ENCODE data around the gene EXOG. TPM values are rescaled to one million over a fixed set of nuclear protein-coding genes. Genes with fewer than 3 reads are reported as not detected.
A peak's percentile ranks its signal among the peaks of the same experiment; 100 is the strongest.

EXOG gene
- total RNA-seq, 2 donors from 2014 or later, result 15.9 to 23.8 TPM

DNA sequence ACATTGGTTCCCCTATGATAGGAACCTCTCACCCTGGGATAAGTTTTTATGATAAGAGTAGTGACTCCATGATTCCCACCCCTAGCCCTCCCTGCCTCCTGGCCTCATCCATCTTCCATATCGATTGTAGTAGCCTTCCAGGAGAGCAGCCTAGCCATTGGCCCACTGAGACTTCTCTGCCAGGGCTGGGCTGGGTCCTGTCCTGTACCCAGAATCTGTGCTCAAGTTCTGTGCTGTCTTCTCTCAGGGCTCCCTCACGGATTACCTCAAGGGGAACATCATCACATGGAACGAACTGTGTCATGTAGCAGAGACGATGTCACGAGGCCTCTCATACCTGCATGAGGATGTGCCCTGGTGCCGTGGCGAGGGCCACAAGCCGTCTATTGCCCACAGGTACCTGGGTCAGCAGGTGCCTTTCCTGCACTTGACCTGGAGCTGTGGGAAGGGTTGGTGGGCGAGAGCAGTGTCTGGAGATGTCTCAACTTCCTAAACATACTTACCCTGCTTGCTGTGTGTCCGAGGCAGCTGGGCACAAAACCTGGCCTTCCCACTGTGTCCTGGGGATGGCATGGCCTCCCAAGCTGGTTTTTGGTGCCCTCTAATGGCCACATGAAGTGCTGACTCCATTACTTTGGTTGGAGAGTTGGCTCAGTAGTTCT, 16.6 kb upstream of the EXOG start:
- ATAC-seq (replicated peaks), result peak; percentile 78
- H3K27ac Mint-ChIP-seq, result no peak overlapping the region
- peaks cover 2% of the 10 kb centered on the region for H3K4me1 Mint-ChIP-seq
- no peak overlapping the region for H3K4me3 Mint-ChIP-seq
- no peaks in the 10 kb centered on the region for H3K27me3 Mint-ChIP-seq
- H3K36me3 Mint-ChIP-seq (ENCODE audit: low read depth), result peaks cover 44% of the 10 kb centered on the region
- H3K9me3 Mint-ChIP-seq, result no peaks in the 10 kb centered on the region

DNA sequence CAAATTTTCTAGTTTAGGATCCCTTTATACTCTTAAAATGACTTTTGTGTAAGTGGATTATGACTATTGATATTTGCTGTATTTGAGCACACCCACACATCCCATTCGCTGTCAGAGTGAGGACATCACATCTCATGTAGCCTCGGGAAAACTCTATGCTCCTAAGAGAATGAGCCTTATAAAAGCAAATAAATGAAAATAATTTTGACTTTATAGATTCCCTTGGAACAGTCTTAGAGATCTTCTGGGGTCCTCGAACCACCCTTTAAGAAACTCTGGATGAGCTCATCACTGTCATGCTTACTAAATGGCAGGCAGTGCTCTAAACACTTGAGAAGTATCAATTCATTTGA, 16.1 kb upstream of the EXOG start:
- Mint-ChIP-seq H3K4me3 (no peak overlapping the region), H3K27ac (no peak overlapping the region), H3K27me3 (no peaks in the 10 kb centered on the region), H3K36me3 (ENCODE audit: low read depth) (peaks cover 49% of the 10 kb centered on the region), H3K9me3 (no peaks in the 10 kb centered on the region), H3K4me1 (peaks cover 3% of the 10 kb centered on the region)
- no peak for ATAC-seq (replicated peaks)

DNA sequence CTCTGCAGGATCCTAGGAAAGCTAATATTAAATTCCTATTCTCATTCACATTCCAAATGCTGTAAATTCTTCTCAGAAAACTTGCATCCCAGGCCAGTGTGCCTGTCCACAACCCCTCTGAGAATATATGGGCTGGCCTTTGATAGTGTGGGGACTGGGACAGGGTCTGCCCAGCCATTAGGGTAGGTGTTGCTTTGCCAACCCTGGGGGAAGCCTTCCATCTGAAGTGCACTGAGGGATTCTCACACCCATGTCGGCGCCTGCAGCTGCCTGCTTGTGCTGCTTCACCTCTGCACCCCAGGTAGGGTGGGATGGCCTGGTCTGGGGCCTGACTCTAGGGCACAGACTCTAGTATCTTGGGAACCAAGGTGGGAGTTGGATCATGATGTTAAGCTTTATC, 15.2 kb upstream of the EXOG start:
- H3K4me3 Mint-ChIP-seq, result no peak overlapping the region
- H3K4me1 Mint-ChIP-seq, result peaks cover 4% of the 10 kb centered on the region
- H3K9me3 Mint-ChIP-seq, result no peaks in the 10 kb centered on the region
- no peaks in the 10 kb centered on the region for H3K27me3 Mint-ChIP-seq
- no peak overlapping the region for H3K27ac Mint-ChIP-seq
- H3K36me3 Mint-ChIP-seq (ENCODE audit: low read depth), result peaks cover 53% of the 10 kb centered on the region
- no peak for ATAC-seq (replicated peaks)

DNA sequence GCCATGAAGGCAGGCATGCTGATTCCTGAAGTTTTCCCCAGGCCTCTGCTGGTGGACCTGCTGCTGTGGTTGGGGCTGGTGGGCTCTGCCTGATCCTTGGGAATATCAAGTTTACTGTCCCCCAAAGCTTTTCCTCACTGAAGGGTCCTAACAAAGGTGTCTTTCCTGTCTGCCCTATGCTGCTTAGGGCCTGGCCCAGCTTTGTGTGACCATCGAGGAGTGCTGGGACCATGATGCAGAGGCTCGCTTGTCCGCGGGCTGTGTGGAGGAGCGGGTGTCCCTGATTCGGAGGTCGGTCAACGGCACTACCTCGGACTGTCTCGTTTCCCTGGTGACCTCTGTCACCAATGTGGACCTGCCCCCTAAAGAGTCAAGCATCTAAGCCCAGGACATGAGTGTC, 13.2 kb upstream of the EXOG start:
- Mint-ChIP-seq H3K27me3 (no peaks in the 10 kb centered on the region), H3K4me3 (no peak overlapping the region), H3K36me3 (ENCODE audit: low read depth) (peaks cover 53% of the 10 kb centered on the region), H3K27ac (no peak overlapping the region), H3K4me1 (peaks cover 7% of the 10 kb centered on the region), H3K9me3 (no peaks in the 10 kb centered on the region)
- no peak for ATAC-seq (replicated peaks)

DNA sequence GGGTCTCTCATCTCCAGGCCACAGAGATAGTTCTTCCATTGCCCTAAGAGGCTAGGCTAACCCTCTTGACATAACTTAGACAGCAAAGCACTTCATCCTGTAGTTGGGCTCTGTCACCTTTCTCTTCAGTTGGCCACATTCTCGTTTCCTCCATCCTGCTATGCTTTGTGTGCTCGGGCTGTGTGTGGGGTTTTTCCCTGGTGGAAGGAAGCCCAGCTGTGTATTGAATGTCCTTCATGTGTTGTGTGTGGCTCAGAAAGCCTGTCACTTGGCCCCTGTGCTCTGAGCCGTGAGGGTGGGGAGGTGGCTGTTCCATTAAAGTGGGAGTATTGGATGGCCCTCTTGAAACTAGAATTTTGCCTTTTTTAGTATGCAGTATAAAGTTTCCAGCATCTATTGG, 8.8 kb upstream of the EXOG start:
- H3K27me3 Mint-ChIP-seq, result no peaks in the 10 kb centered on the region
- ATAC-seq (replicated peaks), result no peak

DNA sequence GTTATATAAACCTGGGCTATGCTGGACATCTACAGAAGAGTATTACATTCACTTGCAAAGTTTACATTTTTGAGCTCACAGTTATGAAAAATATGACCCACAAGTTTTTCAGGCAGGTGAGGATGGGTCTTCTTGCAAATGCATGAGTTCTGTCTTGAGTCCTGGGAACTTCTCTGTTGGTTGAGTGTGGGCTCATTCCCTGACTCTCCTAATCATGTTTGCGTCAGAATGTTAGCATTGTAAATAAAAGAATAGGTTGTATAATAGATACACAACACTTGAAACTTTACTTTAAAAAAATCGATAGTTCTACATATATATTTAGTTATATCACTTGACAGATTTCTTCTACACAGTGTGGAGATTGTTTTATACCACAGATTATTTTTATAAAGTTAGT, 7.2 kb upstream of the EXOG start:
- Mint-ChIP-seq H3K4me3 (no peak overlapping the region), H3K4me1 (peaks cover 7% of the 10 kb centered on the region), H3K27me3 (no peaks in the 10 kb centered on the region), H3K9me3 (no peaks in the 10 kb centered on the region), H3K36me3 (ENCODE audit: low read depth) (peaks cover 10% of the 10 kb centered on the region), H3K27ac (no peak overlapping the region)
- no peak for ATAC-seq (replicated peaks)

More for the DNA sequence above, 8.8 kb upstream of the EXOG start:
- H3K4me3 Mint-ChIP-seq, result no peak overlapping the region
- peaks cover 26% of the 10 kb centered on the region for H3K36me3 Mint-ChIP-seq (ENCODE audit: low read depth)
- H3K4me1 Mint-ChIP-seq, result peaks cover 7% of the 10 kb centered on the region
- peak overlapping the region; percentile 48 for H3K27ac Mint-ChIP-seq
- no peaks in the 10 kb centered on the region for H3K9me3 Mint-ChIP-seq

DNA sequence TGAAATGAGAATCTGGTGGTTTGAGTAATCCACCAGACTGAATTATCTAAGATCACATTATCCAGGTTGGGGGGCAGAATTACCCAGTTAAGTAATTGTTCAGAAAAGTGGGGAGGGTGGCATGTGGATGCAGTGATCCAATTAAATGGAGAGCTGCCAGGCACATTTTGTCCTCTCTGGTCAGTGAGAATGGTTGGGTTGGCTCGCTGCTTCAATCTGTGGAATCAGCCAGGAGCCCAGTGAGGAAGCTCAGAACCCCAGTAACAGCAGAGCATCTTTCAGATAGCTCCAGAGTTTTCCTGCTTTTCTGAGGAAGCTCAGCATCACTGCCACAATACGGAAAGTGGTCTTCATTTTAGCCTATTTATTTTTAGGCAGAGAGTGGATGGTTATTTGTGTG, 6.4 kb upstream of the EXOG start:
- no peak for ATAC-seq (replicated peaks)
- no peak overlapping the region for H3K27ac Mint-ChIP-seq
- peaks cover 7% of the 10 kb centered on the region for H3K36me3 Mint-ChIP-seq (ENCODE audit: low read depth)
- no peaks in the 10 kb centered on the region for H3K27me3 Mint-ChIP-seq
- H3K4me1 Mint-ChIP-seq, result peaks cover 7% of the 10 kb centered on the region
- H3K9me3 Mint-ChIP-seq, result no peaks in the 10 kb centered on the region
- no peak overlapping the region for H3K4me3 Mint-ChIP-seq

DNA sequence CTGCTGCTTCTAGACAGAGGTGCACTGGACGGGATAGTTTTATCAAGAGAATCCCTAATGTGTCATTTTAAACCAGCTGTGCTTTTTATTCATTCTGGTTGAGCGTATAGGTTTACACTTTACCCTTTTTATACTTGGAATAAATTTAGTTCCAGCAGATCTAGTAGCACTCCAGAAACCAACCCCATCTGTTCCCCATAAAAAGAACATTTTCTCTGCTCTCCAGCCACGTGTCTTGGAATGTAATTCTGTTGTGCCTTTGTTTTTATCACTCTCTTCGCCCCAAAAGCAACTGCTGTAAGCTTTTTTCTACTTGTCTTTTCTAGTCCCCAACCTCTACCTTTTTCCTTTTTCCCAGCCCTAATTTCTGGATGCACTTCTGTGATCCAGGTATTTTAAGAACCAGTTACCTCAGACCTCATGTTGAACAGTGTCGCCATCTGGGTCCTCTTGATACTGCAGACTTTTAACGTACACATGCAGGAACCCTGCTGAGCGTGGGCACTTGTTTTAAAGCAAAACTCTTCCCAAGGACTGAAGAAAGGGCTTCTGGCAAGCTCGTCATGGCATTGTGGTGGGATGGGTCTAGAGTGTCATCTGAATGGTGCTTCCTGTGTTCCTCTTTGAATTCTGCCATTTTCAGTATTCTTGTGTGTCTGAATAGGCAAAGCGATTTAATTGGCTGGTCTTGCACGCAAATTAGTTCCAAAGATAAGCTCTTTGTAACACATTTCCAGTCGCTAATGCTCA, 5.7 kb upstream of the EXOG start:
- Mint-ChIP-seq H3K27ac (no peak overlapping the region), H3K36me3 (ENCODE audit: low read depth) (no peaks in the 10 kb centered on the region), H3K9me3 (no peaks in the 10 kb centered on the region), H3K4me1 (peaks cover 3% of the 10 kb centered on the region), H3K27me3 (no peaks in the 10 kb centered on the region), H3K4me3 (no peak overlapping the region)
- ATAC-seq (replicated peaks), result no peak

DNA sequence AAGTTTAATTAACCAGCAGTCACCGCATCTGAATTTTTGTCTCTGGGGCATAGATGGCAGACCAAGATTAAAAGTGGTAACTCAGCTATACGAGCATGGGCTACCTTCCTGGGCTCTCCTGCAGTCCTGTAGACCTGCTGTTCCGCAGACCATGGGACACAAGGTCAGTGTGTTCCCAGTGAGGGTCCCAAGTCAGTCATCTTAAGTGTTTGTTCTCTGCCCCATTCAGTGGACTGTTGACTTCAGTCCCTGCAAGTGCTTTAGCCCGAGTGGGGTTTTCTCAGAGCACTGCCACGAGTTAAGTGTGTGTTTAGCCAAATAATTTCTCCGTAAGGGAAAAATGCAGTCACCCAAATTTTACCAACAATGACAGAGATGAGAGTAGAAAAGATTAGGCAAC, 4.9 kb upstream of the EXOG start:
- no peak for ATAC-seq (replicated peaks)
- no peak overlapping the region for H3K27ac Mint-ChIP-seq
- H3K4me3 Mint-ChIP-seq, result no peak overlapping the region
- H3K36me3 Mint-ChIP-seq (ENCODE audit: low read depth), result no peaks in the 10 kb centered on the region
- H3K4me1 Mint-ChIP-seq, result peaks cover 3% of the 10 kb centered on the region
- H3K9me3 Mint-ChIP-seq, result no peaks in the 10 kb centered on the region
- no peaks in the 10 kb centered on the region for H3K27me3 Mint-ChIP-seq

DNA sequence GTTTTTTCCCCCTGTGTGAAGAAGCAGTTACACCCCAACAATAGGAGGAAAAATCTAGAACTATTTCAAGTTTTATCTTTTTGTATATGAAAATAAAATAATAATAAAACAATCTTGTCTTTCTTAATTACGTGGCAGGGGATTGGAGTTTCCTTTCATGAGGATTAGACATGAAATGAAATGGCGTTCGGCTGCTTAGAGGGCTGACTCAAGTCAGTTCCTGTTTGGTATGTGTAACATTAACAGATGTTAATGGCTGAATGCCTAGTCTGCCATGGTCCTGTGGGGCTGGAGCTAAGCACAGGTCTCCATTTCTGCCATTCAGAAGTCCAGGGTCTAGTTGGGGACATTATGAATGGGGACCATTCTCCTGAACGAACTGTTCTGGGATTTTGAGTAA, 3.1 kb upstream of the EXOG start:
- no peak for ATAC-seq (replicated peaks)
- H3K9me3 Mint-ChIP-seq, result no peaks in the 10 kb centered on the region
- no peaks in the 10 kb centered on the region for H3K27me3 Mint-ChIP-seq
- peaks cover 8% of the 10 kb centered on the region for H3K36me3 Mint-ChIP-seq (ENCODE audit: low read depth)
- no peak overlapping the region for H3K4me3 Mint-ChIP-seq
- no peaks in the 10 kb centered on the region for H3K4me1 Mint-ChIP-seq
- no peak overlapping the region for H3K27ac Mint-ChIP-seq

DNA sequence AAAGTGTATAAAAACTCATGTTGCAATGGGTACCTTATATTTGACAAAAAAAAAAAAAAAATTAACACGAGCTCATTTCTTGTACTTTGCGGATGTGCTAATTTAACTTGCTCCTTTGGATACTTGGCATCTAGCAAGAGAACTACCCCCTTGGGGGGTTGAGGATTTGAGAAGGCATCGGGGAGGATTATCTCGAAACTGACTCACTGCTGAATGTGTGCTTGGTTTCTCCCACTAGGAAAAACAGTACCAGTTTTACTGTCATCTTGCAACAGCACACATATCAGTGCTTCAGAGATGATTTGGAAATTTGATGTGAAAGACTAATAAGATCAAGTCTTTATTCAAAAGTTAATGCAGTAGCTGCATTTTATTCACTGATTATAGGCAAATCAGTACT, 891 bp downstream of the EXOG start:
- no peaks in the 10 kb centered on the region for H3K4me1 Mint-ChIP-seq
- H3K9me3 Mint-ChIP-seq, result no peaks in the 10 kb centered on the region
- peak overlapping the region; percentile 97 for H3K4me3 Mint-ChIP-seq
- no peaks in the 10 kb centered on the region for H3K27me3 Mint-ChIP-seq
- H3K36me3 Mint-ChIP-seq (ENCODE audit: low read depth), result peaks cover 36% of the 10 kb centered on the region
- peak overlapping the region; percentile 94 for H3K27ac Mint-ChIP-seq
- ATAC-seq (replicated peaks), result peak; percentile 44

DNA sequence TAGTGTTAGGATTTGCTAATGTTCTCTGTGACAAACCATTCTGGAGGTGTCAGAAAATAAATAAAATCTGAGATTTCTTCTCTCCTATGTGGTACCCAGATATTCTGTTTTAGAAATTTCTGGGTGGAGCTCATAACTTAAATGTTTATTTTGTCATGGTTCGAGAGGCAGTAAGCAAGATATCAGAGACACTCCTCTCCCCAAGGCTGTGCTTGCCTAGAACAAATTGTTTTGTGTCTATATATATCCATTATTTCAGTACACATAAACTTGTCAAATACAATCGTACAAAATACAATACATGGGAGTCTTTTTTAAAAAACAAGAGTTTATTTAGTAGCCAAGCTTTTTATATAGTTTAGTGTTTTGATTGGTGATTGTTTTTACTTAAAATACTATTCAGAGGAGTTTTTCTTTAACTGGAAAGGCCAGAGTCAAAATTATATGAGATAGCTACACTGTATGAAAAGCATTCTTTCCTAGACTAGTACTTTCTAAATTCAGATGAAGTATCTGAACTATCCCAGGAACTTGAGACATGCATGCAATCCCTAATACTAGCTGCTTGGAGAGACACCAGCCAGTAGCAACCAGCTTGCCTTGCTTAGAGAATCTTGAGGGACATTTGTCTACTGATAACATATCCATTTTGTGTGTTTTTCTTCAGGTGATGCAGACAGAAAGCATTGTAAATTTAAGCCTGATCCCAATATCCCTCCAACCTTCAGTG, 4.7 kb downstream of the EXOG start:
- Mint-ChIP-seq H3K27ac (no peak overlapping the region), H3K4me3 (no peak overlapping the region), H3K36me3 (ENCODE audit: low read depth) (peaks cover 66% of the 10 kb centered on the region), H3K9me3 (no peaks in the 10 kb centered on the region), H3K27me3 (no peaks in the 10 kb centered on the region), H3K4me1 (no peaks in the 10 kb centered on the region)
- no peak for ATAC-seq (replicated peaks)

DNA sequence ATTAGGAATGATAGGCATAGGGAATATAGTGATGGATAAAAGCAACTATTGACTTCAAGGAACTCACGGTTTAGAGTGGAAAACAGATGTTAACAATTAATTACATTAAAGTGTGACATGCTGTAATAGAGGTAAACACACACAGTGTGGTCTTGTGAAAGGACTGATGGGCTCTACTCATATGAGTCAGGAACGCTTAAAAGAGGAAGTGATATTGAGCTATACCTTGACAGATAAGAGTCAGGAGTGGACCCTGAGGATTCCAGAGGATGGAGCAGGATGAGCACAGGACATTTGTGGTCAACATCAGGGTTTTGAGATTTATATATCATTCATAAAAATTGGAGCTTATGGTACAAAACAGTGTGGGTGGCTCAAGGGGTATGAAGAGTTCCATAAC, 11.0 kb downstream of the EXOG start:
- no peaks in the 10 kb centered on the region for H3K4me1 Mint-ChIP-seq
- no peak for ATAC-seq (replicated peaks)
- H3K9me3 Mint-ChIP-seq, result no peaks in the 10 kb centered on the region
- H3K4me3 Mint-ChIP-seq, result no peak overlapping the region
- H3K27ac Mint-ChIP-seq, result peak overlapping the region; percentile 0
- H3K27me3 Mint-ChIP-seq, result no peaks in the 10 kb centered on the region
- peaks cover 86% of the 10 kb centered on the region for H3K36me3 Mint-ChIP-seq (ENCODE audit: low read depth)

DNA sequence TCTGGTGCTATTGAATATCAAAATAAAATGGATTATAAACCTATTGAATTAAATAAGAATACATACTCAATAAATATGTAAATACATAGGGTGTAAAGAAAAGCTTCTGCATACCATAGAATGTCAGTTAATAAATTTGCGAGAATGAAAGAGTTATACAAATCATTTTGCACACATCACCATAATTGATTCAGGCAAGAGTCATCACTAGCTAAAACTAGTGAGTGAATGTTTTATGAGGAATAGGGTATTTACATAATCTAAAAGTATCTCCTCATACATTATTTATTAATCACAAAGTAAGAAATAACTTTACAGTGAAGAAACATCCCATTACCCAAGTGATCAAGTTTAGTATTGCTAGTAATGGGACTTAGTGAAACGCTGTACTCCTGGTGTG, 13.6 kb downstream of the EXOG start:
- Mint-ChIP-seq H3K4me1 (no peaks in the 10 kb centered on the region), H3K27me3 (no peaks in the 10 kb centered on the region), H3K36me3 (ENCODE audit: low read depth) (peaks cover 82% of the 10 kb centered on the region), H3K27ac (no peak overlapping the region), H3K4me3 (no peak overlapping the region), H3K9me3 (no peaks in the 10 kb centered on the region)
- ATAC-seq (replicated peaks), result no peak

DNA sequence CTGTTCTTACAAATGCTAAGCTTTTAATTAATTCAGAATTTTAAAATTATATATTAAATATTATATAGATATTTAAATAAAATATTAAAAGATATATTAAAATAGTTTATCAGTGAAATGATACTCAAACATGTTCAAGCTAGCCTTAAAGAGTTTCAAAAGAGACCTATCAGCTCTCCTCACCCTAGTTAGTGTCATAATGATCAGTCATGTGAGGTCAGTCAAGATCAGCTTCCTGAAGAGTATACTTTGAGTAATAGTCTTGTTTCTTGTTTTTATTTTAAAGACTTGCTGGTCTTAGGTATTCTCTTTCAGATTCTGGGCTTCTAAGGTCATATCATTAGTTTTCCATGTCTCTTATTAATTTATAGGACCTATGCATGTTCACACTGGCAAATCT, 14.5 kb downstream of the EXOG start:
- no peak for ATAC-seq (replicated peaks)
- no peaks in the 10 kb centered on the region for H3K9me3 Mint-ChIP-seq
- H3K27me3 Mint-ChIP-seq, result no peaks in the 10 kb centered on the region
- no peak overlapping the region for H3K27ac Mint-ChIP-seq
- H3K36me3 Mint-ChIP-seq (ENCODE audit: low read depth), result peaks cover 79% of the 10 kb centered on the region
- no peaks in the 10 kb centered on the region for H3K4me1 Mint-ChIP-seq
- no peak overlapping the region for H3K4me3 Mint-ChIP-seq

Measured in activated T-helper 17 cell treated with anti-CD3 and anti-CD28 coated beads, Interleukin-2, amount 50 U/mL, for 72 hours (primary cell).